GM23338 (cell line): ENCODE results near the gene PRPF6. TPM values are rescaled to one million over a fixed set of nuclear protein-coding genes. Genes with fewer than 3 reads are reported as not detected.

ENCODE experiments used
- ATAC-seq: fragments of 200-7000 bp; cut with Tn5 transposase; 3 replicates; pipeline ENCODE4 v1.9.1; 2020
- DNase-seq: peaks from one replicate; pipeline ENCODE4 v3.0.0-alpha.2; 2015; ENCODE audit warnings: low spot score
- H2AFZ ChIP-seq: fragments of 200-600 bp; sonication (generic); 2 replicates; pipeline ENCODE4 v1.8.0; 2016; ENCODE audit warnings: antibody characterized with exemption, mild to moderate bottlenecking, moderate library complexity
- H3F3A ChIP-seq: fragments of 200-600 bp; sonication (generic); replicated peaks from 2 replicates; pipeline ENCODE4 v1.8.0; 2017; ENCODE audit warnings: antibody characterized with exemption, mixed run types, low read depth
- H3K27ac ChIP-seq: fragments of 200-600 bp; sonication (generic); 2 replicates; pipeline ENCODE4 v1.6.1; 2016; ENCODE audit warnings: low read depth
- H3K27me3 ChIP-seq: fragments of 200-600 bp; sonication (generic); 2 replicates; pipeline ENCODE4 v1.8.0; 2016; ENCODE audit warnings: mild to moderate bottlenecking, mixed run types, moderate library complexity; ENCODE audit not compliant: insufficient read depth
- H3K36me3 ChIP-seq: fragments of 200-600 bp; sonication (generic); 2 replicates; pipeline ENCODE4 v1.8.0; 2016; ENCODE audit warnings: mild to moderate bottlenecking; ENCODE audit not compliant: insufficient read depth
- H3K4me1 ChIP-seq: fragments of 200-600 bp; sonication (generic); 2 replicates; pipeline ENCODE4 v1.8.0; 2016; ENCODE audit warnings: mild to moderate bottlenecking, moderate library complexity; ENCODE audit not compliant: insufficient read depth
- H3K4me2 ChIP-seq: fragments of 200-600 bp; sonication (generic); 2 replicates; pipeline ENCODE4 v1.7.1; 2017; ENCODE audit warnings: mixed run types
- H3K4me3 ChIP-seq: fragments of 200-600 bp; sonication (generic); 2 replicates; pipeline ENCODE4 v1.6.1; 2016; ENCODE audit warnings: mixed run types
- H3K79me2 ChIP-seq: fragments of 200-600 bp; sonication (generic); replicated peaks from 2 replicates; pipeline ENCODE4 v1.8.0; 2017; ENCODE audit warnings: mild to moderate bottlenecking; ENCODE audit not compliant: insufficient read depth
- H3K9me2 ChIP-seq: fragments of 200-600 bp; sonication (generic); 2 replicates; pipeline ENCODE4 v1.8.0; 2017; ENCODE audit not compliant: insufficient read depth
- H4K20me1 ChIP-seq: fragments of 200-600 bp; sonication (generic); replicated peaks from 2 replicates; pipeline ENCODE4 v1.8.0; 2017; ENCODE audit warnings: mild to moderate bottlenecking; ENCODE audit not compliant: insufficient read depth
- H3K27ac Mint-ChIP-seq: 2 replicates; pipeline ENCODE4 v1.8.0; 2020; ENCODE audit warnings: inconsistent platforms, mild to moderate bottlenecking, moderate library complexity, mixed read lengths
- H3K27me3 Mint-ChIP-seq: 3 replicates; pipeline ENCODE4 v1.8.0; 2022; ENCODE audit warnings: low read depth, mild to moderate bottlenecking, moderate library complexity, mixed read lengths, inconsistent platforms; ENCODE audit not compliant: insufficient read depth, poor library complexity
- H3K36me3 Mint-ChIP-seq: 3 replicates; pipeline ENCODE4 v1.8.0; 2021; ENCODE audit warnings: low read depth, mild to moderate bottlenecking, inconsistent platforms, moderate library complexity, mixed read lengths
- H3K4me1 Mint-ChIP-seq: 3 replicates; pipeline ENCODE4 v1.8.0; 2020; ENCODE audit warnings: mild to moderate bottlenecking, inconsistent platforms, mixed read lengths
- H3K4me3 Mint-ChIP-seq: 3 replicates; pipeline ENCODE4 v1.8.0; 2021; ENCODE audit warnings: moderate library complexity, mild to moderate bottlenecking, inconsistent platforms, mixed read lengths
- H3K9me3 Mint-ChIP-seq: 3 replicates; pipeline ENCODE4 v1.8.0; 2020; ENCODE audit warnings: moderate library complexity, mild to moderate bottlenecking, inconsistent platforms, mixed read lengths
- CREB1 ChIP-seq: fragments of 250-450 bp; sonication (Bioruptor Pico); IDR thresholded peaks from 2 replicates; pipeline ENCODE4 v1.5.0; 2020; ENCODE audit warnings: low read depth, mild to moderate bottlenecking, moderate library complexity
- ETS1 ChIP-seq: IDR thresholded peaks from 2 replicates; pipeline ENCODE4 v1.6.1; 2016; ENCODE audit warnings: antibody characterized with exemption
- EZH2 ChIP-seq: fragments of 200-600 bp; sonication (generic); IDR thresholded peaks from one replicate; pipeline ENCODE4 v1.8.0; 2017; ENCODE audit warnings: antibody characterized with exemption, mild to moderate bottlenecking, low read depth; ENCODE audit not compliant: unreplicated experiment
- EZH2phosphoT487 ChIP-seq: fragments of 200-600 bp; sonication (generic); IDR thresholded peaks from one replicate; pipeline ENCODE4 v1.8.1; 2018; ENCODE audit warnings: antibody characterized with exemption; ENCODE audit not compliant: unreplicated experiment
- JUNB ChIP-seq: IDR thresholded peaks from one replicate; pipeline ENCODE4 v1.6.1; 2016; ENCODE audit warnings: antibody characterized with exemption; ENCODE audit not compliant: unreplicated experiment
- NANOG ChIP-seq: IDR thresholded peaks from 2 replicates; pipeline ENCODE4 v1.6.1; 2016; ENCODE audit warnings: antibody characterized with exemption, borderline replicate concordance
- POLR2AphosphoS5 ChIP-seq: IDR thresholded peaks from 2 replicates; pipeline ENCODE4 v1.6.1; 2016; ENCODE audit warnings: antibody characterized with exemption, low read depth
- STAT1 ChIP-seq: IDR thresholded peaks from one replicate; pipeline ENCODE4 v1.6.1; 2016; ENCODE audit warnings: antibody characterized with exemption; ENCODE audit not compliant: unreplicated experiment
- ZNF114 ChIP-seq: fragments of 250-450 bp; sonication (Bioruptor Pico); IDR thresholded peaks from 2 replicates; pipeline ENCODE4 v1.5.0; 2020; ENCODE audit warnings: mild to moderate bottlenecking, moderate library complexity
- ZNF331 ChIP-seq: fragments of 250-450 bp; sonication (Bioruptor Pico); IDR thresholded peaks from 2 replicates; pipeline ENCODE4 v1.5.0; 2020; ENCODE audit warnings: low read depth, mild to moderate bottlenecking, moderate library complexity
- ZNF462 ChIP-seq: fragments of 250-450 bp; sonication (Bioruptor Pico); IDR thresholded peaks from 2 replicates; pipeline ENCODE4 v1.5.0; 2020; ENCODE audit warnings: mild to moderate bottlenecking, moderate library complexity
- polyA plus RNA-seq: library from polyadenylated mRNA; unstranded; fragments of >200 nt; fragmentation: Nextera tagmentation; extraction: Ambion mirVana; gene quantifications from 2 replicates; pipeline ENCODE4 v1.2.1, GENCODE V29; 2016
- total RNA-seq: library from RNA; depleted of rRNA; stranded (reverse); fragments of >200 nt; shearing (Covaris generic); gene quantifications from 2 replicates; pipeline ENCODE4 v1.2.3, GENCODE V29; 2014
- TF ChIP-seq, protein P1 (sequence below): IDR thresholded peaks from one replicate; pipeline ENCODE4 v1.6.1; 2018; ENCODE audit warnings: antibody characterized with exemption; ENCODE audit not compliant: unreplicated experiment
- TF ChIP-seq, protein P2 (sequence below), 2 experiments: fragments of 200-600 bp in 1 of 2; sonication (generic) in 1 of 2; conservative IDR thresholded peaks; 2 replicates each; pipeline versions ENCODE4 v1.5.1 to v1.6.1; 2016 to 2017; ENCODE audit warnings: antibody characterized with exemption in 2 of 2, low read depth in 2 of 2, mild to moderate bottlenecking in 2 of 2, moderate library complexity in 1 of 2

Gene PRPF6
- total and polyA plus RNA-seq, 2 experiments from 2014 or later, result 53.8 to 79.9 TPM

GRCh38 chr20:63973636-63974401, 7.1 kb upstream of the PRPF6 start:
- Histone ChIP-seq H3K27ac (no peak overlapping the region), H2AFZ (peak overlapping the region; percentile 84; the same call in 1 of the 2 replicates), H3K27me3 (peaks cover 13% of the 10 kb centered on the region; the same call in 1 of the 2 replicates), H3K4me3 (peak overlapping the region; percentile 63), H3K4me1 (peaks cover 8% of the 10 kb centered on the region; the same call in 1 of the 2 replicates), H3K4me2 (peak overlapping the region; percentile 79), H3K36me3 (no peaks in the 10 kb centered on the region), H3K79me2 (peaks cover 2% of the 10 kb centered on the region), H4K20me1 (no peaks in the 10 kb centered on the region), H3K9me2 (no peaks in the 10 kb centered on the region), H3F3A (peaks cover 19% of the 10 kb centered on the region)
- Mint-ChIP-seq H3K27me3 (peaks cover 28% of the 10 kb centered on the region), H3K9me3 (no peaks in the 10 kb centered on the region; the same call in 2 of the 3 replicates), H3K4me1 (peaks cover 23% of the 10 kb centered on the region), H3K36me3 (no peaks in the 10 kb centered on the region; the same call in 2 of the 3 replicates), H3K4me3 (peak overlapping the region; percentile 57), H3K27ac (no peak overlapping the region)
- ATAC-seq (peak; percentile 78), DNase-seq (peak; percentile 91)
- no peak for TF ChIP-seq STAT1
- TF ChIP-seq, protein P1, sequence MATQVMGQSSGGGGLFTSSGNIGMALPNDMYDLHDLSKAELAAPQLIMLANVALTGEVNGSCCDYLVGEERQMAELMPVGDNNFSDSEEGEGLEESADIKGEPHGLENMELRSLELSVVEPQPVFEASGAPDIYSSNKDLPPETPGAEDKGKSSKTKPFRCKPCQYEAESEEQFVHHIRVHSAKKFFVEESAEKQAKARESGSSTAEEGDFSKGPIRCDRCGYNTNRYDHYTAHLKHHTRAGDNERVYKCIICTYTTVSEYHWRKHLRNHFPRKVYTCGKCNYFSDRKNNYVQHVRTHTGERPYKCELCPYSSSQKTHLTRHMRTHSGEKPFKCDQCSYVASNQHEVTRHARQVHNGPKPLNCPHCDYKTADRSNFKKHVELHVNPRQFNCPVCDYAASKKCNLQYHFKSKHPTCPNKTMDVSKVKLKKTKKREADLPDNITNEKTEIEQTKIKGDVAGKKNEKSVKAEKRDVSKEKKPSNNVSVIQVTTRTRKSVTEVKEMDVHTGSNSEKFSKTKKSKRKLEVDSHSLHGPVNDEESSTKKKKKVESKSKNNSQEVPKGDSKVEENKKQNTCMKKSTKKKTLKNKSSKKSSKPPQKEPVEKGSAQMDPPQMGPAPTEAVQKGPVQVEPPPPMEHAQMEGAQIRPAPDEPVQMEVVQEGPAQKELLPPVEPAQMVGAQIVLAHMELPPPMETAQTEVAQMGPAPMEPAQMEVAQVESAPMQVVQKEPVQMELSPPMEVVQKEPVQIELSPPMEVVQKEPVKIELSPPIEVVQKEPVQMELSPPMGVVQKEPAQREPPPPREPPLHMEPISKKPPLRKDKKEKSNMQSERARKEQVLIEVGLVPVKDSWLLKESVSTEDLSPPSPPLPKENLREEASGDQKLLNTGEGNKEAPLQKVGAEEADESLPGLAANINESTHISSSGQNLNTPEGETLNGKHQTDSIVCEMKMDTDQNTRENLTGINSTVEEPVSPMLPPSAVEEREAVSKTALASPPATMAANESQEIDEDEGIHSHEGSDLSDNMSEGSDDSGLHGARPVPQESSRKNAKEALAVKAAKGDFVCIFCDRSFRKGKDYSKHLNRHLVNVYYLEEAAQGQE, result no peak
- TF ChIP-seq, protein P2, sequence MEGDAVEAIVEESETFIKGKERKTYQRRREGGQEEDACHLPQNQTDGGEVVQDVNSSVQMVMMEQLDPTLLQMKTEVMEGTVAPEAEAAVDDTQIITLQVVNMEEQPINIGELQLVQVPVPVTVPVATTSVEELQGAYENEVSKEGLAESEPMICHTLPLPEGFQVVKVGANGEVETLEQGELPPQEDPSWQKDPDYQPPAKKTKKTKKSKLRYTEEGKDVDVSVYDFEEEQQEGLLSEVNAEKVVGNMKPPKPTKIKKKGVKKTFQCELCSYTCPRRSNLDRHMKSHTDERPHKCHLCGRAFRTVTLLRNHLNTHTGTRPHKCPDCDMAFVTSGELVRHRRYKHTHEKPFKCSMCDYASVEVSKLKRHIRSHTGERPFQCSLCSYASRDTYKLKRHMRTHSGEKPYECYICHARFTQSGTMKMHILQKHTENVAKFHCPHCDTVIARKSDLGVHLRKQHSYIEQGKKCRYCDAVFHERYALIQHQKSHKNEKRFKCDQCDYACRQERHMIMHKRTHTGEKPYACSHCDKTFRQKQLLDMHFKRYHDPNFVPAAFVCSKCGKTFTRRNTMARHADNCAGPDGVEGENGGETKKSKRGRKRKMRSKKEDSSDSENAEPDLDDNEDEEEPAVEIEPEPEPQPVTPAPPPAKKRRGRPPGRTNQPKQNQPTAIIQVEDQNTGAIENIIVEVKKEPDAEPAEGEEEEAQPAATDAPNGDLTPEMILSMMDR (conservative IDR thresholded peaks at IDR 0.05; ENCODE audit: low read depth in 2 of 2), result peak; percentile 96 to 99
- TF ChIP-seq ZNF331, result no peak
- no peak for TF ChIP-seq EZH2phosphoT487
- TF ChIP-seq POLR2AphosphoS5, result 0 out of 2 replicates have a peak, but pooled peaks have one; percentile 32
- no peak for TF ChIP-seq EZH2
- no peak for TF ChIP-seq NANOG
- TF ChIP-seq ETS1, result no peak
- 0 out of 2 replicates have a peak, but pooled peaks have one; percentile 48 for TF ChIP-seq CREB1 (CRISPR knock-in tag)
- TF ChIP-seq ZNF114 (CRISPR knock-in tag), result no peak
- no peak for TF ChIP-seq ZNF462 (CRISPR knock-in tag)
- no peak for TF ChIP-seq JUNB
